GM23338 (cell line): Measurements from ENCODE around the gene ARHGEF19. TPM values are rescaled to one million over a fixed set of nuclear protein-coding genes. Genes with fewer than 3 reads are reported as not detected.

Source experiments
- ATAC-seq: fragments of 200-7000 bp; cut with Tn5 transposase; 3 replicates; pipeline ENCODE4 v1.9.1; 2020
- DNase-seq: peaks from one replicate; pipeline ENCODE4 v3.0.0-alpha.2; 2015; ENCODE audit warnings: low spot score
- H2AFZ ChIP-seq: fragments of 200-600 bp; sonication (generic); 2 replicates; pipeline ENCODE4 v1.8.0; 2016; ENCODE audit warnings: antibody characterized with exemption, mild to moderate bottlenecking, moderate library complexity
- H3F3A ChIP-seq: fragments of 200-600 bp; sonication (generic); replicated peaks from 2 replicates; pipeline ENCODE4 v1.8.0; 2017; ENCODE audit warnings: antibody characterized with exemption, mixed run types, low read depth
- H3K27ac ChIP-seq: fragments of 200-600 bp; sonication (generic); 2 replicates; pipeline ENCODE4 v1.6.1; 2016; ENCODE audit warnings: low read depth
- H3K27me3 ChIP-seq: fragments of 200-600 bp; sonication (generic); 2 replicates; pipeline ENCODE4 v1.8.0; 2016; ENCODE audit warnings: mild to moderate bottlenecking, mixed run types, moderate library complexity; ENCODE audit not compliant: insufficient read depth
- H3K36me3 ChIP-seq: fragments of 200-600 bp; sonication (generic); 2 replicates; pipeline ENCODE4 v1.8.0; 2016; ENCODE audit warnings: mild to moderate bottlenecking; ENCODE audit not compliant: insufficient read depth
- H3K4me1 ChIP-seq: fragments of 200-600 bp; sonication (generic); 2 replicates; pipeline ENCODE4 v1.8.0; 2016; ENCODE audit warnings: mild to moderate bottlenecking, moderate library complexity; ENCODE audit not compliant: insufficient read depth
- H3K4me2 ChIP-seq: fragments of 200-600 bp; sonication (generic); 2 replicates; pipeline ENCODE4 v1.7.1; 2017; ENCODE audit warnings: mixed run types
- H3K4me3 ChIP-seq: fragments of 200-600 bp; sonication (generic); 2 replicates; pipeline ENCODE4 v1.6.1; 2016; ENCODE audit warnings: mixed run types
- H3K79me2 ChIP-seq: fragments of 200-600 bp; sonication (generic); replicated peaks from 2 replicates; pipeline ENCODE4 v1.8.0; 2017; ENCODE audit warnings: mild to moderate bottlenecking; ENCODE audit not compliant: insufficient read depth
- H3K9me2 ChIP-seq: fragments of 200-600 bp; sonication (generic); 2 replicates; pipeline ENCODE4 v1.8.0; 2017; ENCODE audit not compliant: insufficient read depth
- H4K20me1 ChIP-seq: fragments of 200-600 bp; sonication (generic); replicated peaks from 2 replicates; pipeline ENCODE4 v1.8.0; 2017; ENCODE audit warnings: mild to moderate bottlenecking; ENCODE audit not compliant: insufficient read depth
- H3K27ac Mint-ChIP-seq: 2 replicates; pipeline ENCODE4 v1.8.0; 2020; ENCODE audit warnings: inconsistent platforms, mild to moderate bottlenecking, moderate library complexity, mixed read lengths
- H3K27me3 Mint-ChIP-seq: 3 replicates; pipeline ENCODE4 v1.8.0; 2022; ENCODE audit warnings: low read depth, mild to moderate bottlenecking, moderate library complexity, mixed read lengths, inconsistent platforms; ENCODE audit not compliant: insufficient read depth, poor library complexity
- H3K36me3 Mint-ChIP-seq: 3 replicates; pipeline ENCODE4 v1.8.0; 2021; ENCODE audit warnings: low read depth, mild to moderate bottlenecking, inconsistent platforms, moderate library complexity, mixed read lengths
- H3K4me1 Mint-ChIP-seq: 3 replicates; pipeline ENCODE4 v1.8.0; 2020; ENCODE audit warnings: mild to moderate bottlenecking, inconsistent platforms, mixed read lengths
- H3K4me3 Mint-ChIP-seq: 3 replicates; pipeline ENCODE4 v1.8.0; 2021; ENCODE audit warnings: moderate library complexity, mild to moderate bottlenecking, inconsistent platforms, mixed read lengths
- H3K9me3 Mint-ChIP-seq: 3 replicates; pipeline ENCODE4 v1.8.0; 2020; ENCODE audit warnings: moderate library complexity, mild to moderate bottlenecking, inconsistent platforms, mixed read lengths
- CREB1 ChIP-seq: fragments of 250-450 bp; sonication (Bioruptor Pico); IDR thresholded peaks from 2 replicates; pipeline ENCODE4 v1.5.0; 2020; ENCODE audit warnings: low read depth, mild to moderate bottlenecking, moderate library complexity
- CTCF ChIP-seq, 2 experiments: fragments of 200-600 bp in 1 of 2; sonication (generic) in 1 of 2; conservative IDR thresholded peaks; 2 replicates each; pipeline versions ENCODE4 v1.5.1 to v1.6.1; 2016 to 2017; ENCODE audit warnings: antibody characterized with exemption in 2 of 2, low read depth in 2 of 2, mild to moderate bottlenecking in 2 of 2, moderate library complexity in 1 of 2
- ETS1 ChIP-seq: IDR thresholded peaks from 2 replicates; pipeline ENCODE4 v1.6.1; 2016; ENCODE audit warnings: antibody characterized with exemption
- EZH2 ChIP-seq: fragments of 200-600 bp; sonication (generic); IDR thresholded peaks from one replicate; pipeline ENCODE4 v1.8.0; 2017; ENCODE audit warnings: antibody characterized with exemption, mild to moderate bottlenecking, low read depth; ENCODE audit not compliant: unreplicated experiment
- EZH2phosphoT487 ChIP-seq: fragments of 200-600 bp; sonication (generic); IDR thresholded peaks from one replicate; pipeline ENCODE4 v1.8.1; 2018; ENCODE audit warnings: antibody characterized with exemption; ENCODE audit not compliant: unreplicated experiment
- JUNB ChIP-seq: IDR thresholded peaks from one replicate; pipeline ENCODE4 v1.6.1; 2016; ENCODE audit warnings: antibody characterized with exemption; ENCODE audit not compliant: unreplicated experiment
- NANOG ChIP-seq: IDR thresholded peaks from 2 replicates; pipeline ENCODE4 v1.6.1; 2016; ENCODE audit warnings: antibody characterized with exemption, borderline replicate concordance
- POLR2AphosphoS5 ChIP-seq: IDR thresholded peaks from 2 replicates; pipeline ENCODE4 v1.6.1; 2016; ENCODE audit warnings: antibody characterized with exemption, low read depth
- REST ChIP-seq: IDR thresholded peaks from one replicate; pipeline ENCODE4 v1.6.1; 2018; ENCODE audit warnings: antibody characterized with exemption; ENCODE audit not compliant: unreplicated experiment
- ZNF114 ChIP-seq: fragments of 250-450 bp; sonication (Bioruptor Pico); IDR thresholded peaks from 2 replicates; pipeline ENCODE4 v1.5.0; 2020; ENCODE audit warnings: mild to moderate bottlenecking, moderate library complexity
- ZNF462 ChIP-seq: fragments of 250-450 bp; sonication (Bioruptor Pico); IDR thresholded peaks from 2 replicates; pipeline ENCODE4 v1.5.0; 2020; ENCODE audit warnings: mild to moderate bottlenecking, moderate library complexity
- polyA plus RNA-seq: library from polyadenylated mRNA; unstranded; fragments of >200 nt; fragmentation: Nextera tagmentation; extraction: Ambion mirVana; gene quantifications from 2 replicates; pipeline ENCODE4 v1.2.1, GENCODE V29; 2016
- total RNA-seq: library from RNA; depleted of rRNA; stranded (reverse); fragments of >200 nt; shearing (Covaris generic); gene quantifications from 2 replicates; pipeline ENCODE4 v1.2.3, GENCODE V29; 2014

The ARHGEF19 gene
- total and polyA plus RNA-seq, 2 experiments from 2014 or later, result 19.5 to 46.4 TPM

- peaks cover 55% of the 10 kb centered on the region for H3K4me1 Mint-ChIP-seq
- no peaks in the 10 kb centered on the region for H3K9me3 Mint-ChIP-seq
- no peak for DNase-seq
- no peak overlapping the region for H3K27ac ChIP-seq
- ATAC-seq, result no peak
- no peaks in the 10 kb centered on the region for H4K20me1 ChIP-seq
- H3K4me1 ChIP-seq, result peaks cover 54% of the 10 kb centered on the region
- no peaks in the 10 kb centered on the region for H3K9me2 ChIP-seq
- no peaks in the 10 kb centered on the region for H3K36me3 Mint-ChIP-seq
- no peak overlapping the region; the same call in 2 of the 3 replicates for H3K4me3 Mint-ChIP-seq
- peaks cover 4% of the 10 kb centered on the region; the same call in 1 of the 2 replicates for H3K27me3 ChIP-seq
- H3K4me3 ChIP-seq, result no peak overlapping the region
- H3F3A ChIP-seq, result peaks cover 26% of the 10 kb centered on the region
- no peaks in the 10 kb centered on the region for H3K79me2 ChIP-seq
- H3K27ac Mint-ChIP-seq, result no peak overlapping the region
- TF ChIP-seq CTCF (conservative IDR thresholded peaks at IDR 0.05; ENCODE audit: low read depth in 2 of 2) (no peak), REST (no peak), EZH2phosphoT487 (no peak), JUNB (no peak), EZH2 (no peak), POLR2AphosphoS5 (no peak), ZNF114 (CRISPR knock-in tag) (no peak), ZNF462 (CRISPR knock-in tag) (no peak), NANOG (no peak), ETS1 (no peak), CREB1 (CRISPR knock-in tag) (no peak)
- no peak overlapping the region for H3K4me2 ChIP-seq
- H3K27me3 Mint-ChIP-seq, result peaks cover 37% of the 10 kb centered on the region
- no peak overlapping the region for H2AFZ ChIP-seq
- no peaks in the 10 kb centered on the region; the same call in 1 of the 2 replicates for H3K36me3 ChIP-seq
These were observed 46.3 kb downstream of the ARHGEF19 start for GRCh38 chr1:16166117-16166516.
